HG03060 (cell line): Measurements from ENCODE around the gene RAD23B.

Experiments used
- ATAC-seq: cut with Tn5 transposase; IDR thresholded peaks from one replicate; pipeline ENCODE4 v1.9.1; 2021; ENCODE audit warnings: low read depth, moderate number of reproducible peaks; ENCODE audit not compliant: unreplicated experiment

The RAD23B gene

GRCh38 chr9:107367727-107368502 is 84.8 kb downstream of the RAD23B start:
- ATAC-seq: no peak

- ATAC-seq: no peak
Measured at GRCh38 chr9:107368696-107369095, 85.6 kb downstream of the RAD23B start.

- ATAC-seq: no peak
Measured at GRCh38 chr9:107373809-107374208, 90.7 kb downstream of the RAD23B start.

- no peak for ATAC-seq
Measured at GRCh38 chr9:107375001-107375400, 91.9 kb downstream of the RAD23B start.

GRCh38 chr9:107375651-107376369 is 92.7 kb downstream of the RAD23B start:
- no peak for ATAC-seq

- ATAC-seq: no peak
Measured at GRCh38 chr9:107378006-107378405, 94.9 kb downstream of the RAD23B start.
